ENCODE measurements around the gene MRPL4. TPM values are rescaled to one million over a fixed set of nuclear protein-coding genes. Genes with fewer than 3 reads are reported as not detected.
A peak's percentile ranks its signal among the peaks of the same experiment; 100 is the strongest.

Gene MRPL4
- total RNA-seq, 1 donor from 2014 or later = 96.3 TPM

DNA sequence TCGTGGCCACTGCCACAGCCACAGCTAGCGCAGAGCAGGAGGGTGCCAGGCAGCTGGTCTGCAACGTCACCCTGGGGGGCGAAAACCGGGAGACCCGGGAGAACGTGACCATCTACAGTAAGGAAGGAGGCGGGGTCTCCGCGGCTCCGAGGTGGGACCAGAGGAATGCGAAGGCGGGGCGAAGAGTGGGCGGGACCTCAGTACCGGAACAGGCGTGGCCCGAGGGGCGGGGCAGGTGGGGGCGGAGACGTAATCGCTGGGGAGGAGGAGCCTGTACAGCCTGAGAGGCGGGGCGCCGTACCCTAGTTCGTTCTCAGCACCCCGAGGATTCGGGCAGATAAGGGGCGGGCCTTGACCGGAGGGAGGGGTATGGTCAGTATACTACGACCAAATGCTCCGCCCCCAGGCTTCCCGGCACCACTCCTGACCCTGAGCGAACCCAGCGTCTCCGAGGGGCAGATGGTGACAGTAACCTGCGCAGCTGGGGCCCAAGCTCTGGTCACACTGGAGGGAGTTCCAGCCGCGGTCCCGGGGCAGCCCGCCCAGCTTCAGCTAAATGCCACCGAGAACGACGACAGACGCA lies 40.3 kb downstream of the MRPL4 start:
- Histone ChIP-seq H3K4me3 (ENCODE audit: low read depth, low read length) (peak overlapping the region; percentile 26), H3K36me3 (ENCODE audit: control insufficient read depth, insufficient read depth, low read length) (no peaks in the 10 kb centered on the region), H3K27me3 (ENCODE audit: control insufficient read depth, insufficient read depth, low read length) (peaks cover 91% of the 10 kb centered on the region)
- TF ChIP-seq, protein P1, sequence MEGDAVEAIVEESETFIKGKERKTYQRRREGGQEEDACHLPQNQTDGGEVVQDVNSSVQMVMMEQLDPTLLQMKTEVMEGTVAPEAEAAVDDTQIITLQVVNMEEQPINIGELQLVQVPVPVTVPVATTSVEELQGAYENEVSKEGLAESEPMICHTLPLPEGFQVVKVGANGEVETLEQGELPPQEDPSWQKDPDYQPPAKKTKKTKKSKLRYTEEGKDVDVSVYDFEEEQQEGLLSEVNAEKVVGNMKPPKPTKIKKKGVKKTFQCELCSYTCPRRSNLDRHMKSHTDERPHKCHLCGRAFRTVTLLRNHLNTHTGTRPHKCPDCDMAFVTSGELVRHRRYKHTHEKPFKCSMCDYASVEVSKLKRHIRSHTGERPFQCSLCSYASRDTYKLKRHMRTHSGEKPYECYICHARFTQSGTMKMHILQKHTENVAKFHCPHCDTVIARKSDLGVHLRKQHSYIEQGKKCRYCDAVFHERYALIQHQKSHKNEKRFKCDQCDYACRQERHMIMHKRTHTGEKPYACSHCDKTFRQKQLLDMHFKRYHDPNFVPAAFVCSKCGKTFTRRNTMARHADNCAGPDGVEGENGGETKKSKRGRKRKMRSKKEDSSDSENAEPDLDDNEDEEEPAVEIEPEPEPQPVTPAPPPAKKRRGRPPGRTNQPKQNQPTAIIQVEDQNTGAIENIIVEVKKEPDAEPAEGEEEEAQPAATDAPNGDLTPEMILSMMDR (IDR thresholded peaks at IDR 0.05; ENCODE audit: insufficient read depth, low read length, poor library complexity, severe bottlenecking) = no peak
- no peak for DNase-seq (ENCODE audit: low read depth)

DNA sequence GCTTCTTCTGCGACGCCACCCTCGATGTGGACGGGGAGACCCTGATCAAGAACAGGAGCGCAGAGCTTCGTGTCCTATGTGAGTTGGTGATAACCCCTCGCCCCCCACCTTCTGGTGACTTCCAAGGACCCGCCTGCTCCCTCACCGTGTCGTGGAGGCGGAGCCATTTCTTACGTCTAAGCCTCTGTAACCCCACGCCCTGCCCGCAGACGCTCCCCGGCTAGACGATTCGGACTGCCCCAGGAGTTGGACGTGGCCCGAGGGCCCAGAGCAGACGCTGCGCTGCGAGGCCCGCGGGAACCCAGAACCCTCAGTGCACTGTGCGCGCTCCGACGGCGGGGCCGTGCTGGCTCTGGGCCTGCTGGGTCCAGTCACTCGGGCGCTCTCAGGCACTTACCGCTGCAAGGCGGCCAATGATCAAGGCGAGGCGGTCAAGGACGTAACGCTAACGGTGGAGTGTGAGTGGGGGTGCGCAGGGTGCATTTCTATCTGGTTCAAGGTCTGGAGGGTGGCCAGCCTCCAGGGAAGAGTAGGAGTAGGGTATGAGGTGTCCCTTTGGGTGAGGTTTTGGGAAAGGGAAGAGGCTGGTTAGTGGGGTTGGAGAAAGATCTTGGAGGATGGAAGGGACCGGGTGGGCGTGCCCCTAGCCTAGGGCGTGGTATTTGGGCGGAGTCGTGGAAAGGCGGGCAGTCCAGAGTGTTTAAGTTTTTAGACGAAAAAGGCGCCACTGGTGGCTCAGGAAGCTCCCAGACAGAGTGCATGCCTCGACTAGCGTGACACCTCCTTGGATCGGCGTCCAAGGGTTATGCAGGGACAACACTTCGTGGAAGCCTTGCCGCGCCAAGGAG lies 41.0 kb downstream of the MRPL4 start:
- TF ChIP-seq, protein P1 (IDR thresholded peaks at IDR 0.05; ENCODE audit: insufficient read depth, low read length, poor library complexity, severe bottlenecking) = no peak
- no peaks in the 10 kb centered on the region for H3K36me3 ChIP-seq (ENCODE audit: control insufficient read depth, insufficient read depth, low read length)
- H3K4me3 ChIP-seq (ENCODE audit: low read depth, low read length) = peak overlapping the region; percentile 26
- H3K27me3 ChIP-seq (ENCODE audit: control insufficient read depth, insufficient read depth, low read length) = peaks cover 84% of the 10 kb centered on the region
- DNase-seq (ENCODE audit: low read depth) = no peak

DNA sequence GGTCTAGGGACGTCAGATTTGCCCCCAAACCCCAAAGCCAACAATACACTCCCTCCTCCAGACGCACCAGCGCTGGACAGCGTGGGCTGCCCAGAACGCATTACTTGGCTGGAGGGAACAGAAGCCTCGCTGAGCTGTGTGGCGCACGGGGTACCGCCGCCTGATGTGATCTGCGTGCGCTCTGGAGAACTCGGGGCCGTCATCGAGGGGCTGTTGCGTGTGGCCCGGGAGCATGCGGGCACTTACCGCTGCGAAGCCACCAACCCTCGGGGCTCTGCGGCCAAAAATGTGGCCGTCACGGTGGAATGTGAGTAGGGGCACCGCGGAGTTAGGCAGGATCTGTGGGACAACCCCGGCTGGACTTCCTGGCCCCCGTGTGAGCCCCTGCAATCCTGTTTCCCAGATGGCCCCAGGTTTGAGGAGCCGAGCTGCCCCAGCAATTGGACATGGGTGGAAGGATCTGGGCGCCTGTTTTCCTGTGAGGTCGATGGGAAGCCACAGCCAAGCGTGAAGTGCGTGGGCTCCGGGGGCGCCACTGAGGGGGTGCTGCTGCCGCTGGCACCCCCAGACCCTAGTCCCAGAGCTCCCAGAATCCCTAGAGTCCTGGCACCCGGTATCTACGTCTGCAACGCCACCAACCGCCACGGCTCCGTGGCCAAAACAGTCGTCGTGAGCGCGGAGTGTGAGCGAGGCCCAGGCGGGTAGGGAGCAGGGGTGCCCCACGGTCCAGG lies 41.8 kb downstream of the MRPL4 start:
- Histone ChIP-seq H3K27me3 (ENCODE audit: control insufficient read depth, insufficient read depth, low read length) (peaks cover 78% of the 10 kb centered on the region), H3K4me3 (ENCODE audit: low read depth, low read length) (no peak overlapping the region), H3K36me3 (ENCODE audit: control insufficient read depth, insufficient read depth, low read length) (no peaks in the 10 kb centered on the region)
- TF ChIP-seq, protein P1 (IDR thresholded peaks at IDR 0.05; ENCODE audit: insufficient read depth, low read length, poor library complexity, severe bottlenecking) = no peak
- DNase-seq (ENCODE audit: low read depth) = no peak

DNA sequence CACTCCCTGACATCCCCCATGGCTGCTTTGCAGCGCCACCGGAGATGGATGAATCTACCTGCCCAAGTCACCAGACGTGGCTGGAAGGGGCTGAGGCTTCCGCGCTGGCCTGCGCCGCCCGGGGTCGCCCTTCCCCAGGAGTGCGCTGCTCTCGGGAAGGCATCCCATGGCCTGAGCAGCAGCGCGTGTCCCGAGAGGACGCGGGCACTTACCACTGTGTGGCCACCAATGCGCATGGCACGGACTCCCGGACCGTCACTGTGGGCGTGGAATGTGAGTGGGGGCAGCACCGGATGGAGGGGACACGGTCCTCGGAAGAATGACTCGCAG lies 42.3 kb downstream of the MRPL4 start:
- H3K36me3 ChIP-seq (ENCODE audit: control insufficient read depth, insufficient read depth, low read length) = no peaks in the 10 kb centered on the region
- DNase-seq (ENCODE audit: low read depth) = no peak
- peaks cover 72% of the 10 kb centered on the region for H3K27me3 ChIP-seq (ENCODE audit: control insufficient read depth, insufficient read depth, low read length)
- TF ChIP-seq, protein P1 (IDR thresholded peaks at IDR 0.05; ENCODE audit: insufficient read depth, low read length, poor library complexity, severe bottlenecking) = peak; percentile 29
- H3K4me3 ChIP-seq (ENCODE audit: low read depth, low read length) = no peak overlapping the region

DNA sequence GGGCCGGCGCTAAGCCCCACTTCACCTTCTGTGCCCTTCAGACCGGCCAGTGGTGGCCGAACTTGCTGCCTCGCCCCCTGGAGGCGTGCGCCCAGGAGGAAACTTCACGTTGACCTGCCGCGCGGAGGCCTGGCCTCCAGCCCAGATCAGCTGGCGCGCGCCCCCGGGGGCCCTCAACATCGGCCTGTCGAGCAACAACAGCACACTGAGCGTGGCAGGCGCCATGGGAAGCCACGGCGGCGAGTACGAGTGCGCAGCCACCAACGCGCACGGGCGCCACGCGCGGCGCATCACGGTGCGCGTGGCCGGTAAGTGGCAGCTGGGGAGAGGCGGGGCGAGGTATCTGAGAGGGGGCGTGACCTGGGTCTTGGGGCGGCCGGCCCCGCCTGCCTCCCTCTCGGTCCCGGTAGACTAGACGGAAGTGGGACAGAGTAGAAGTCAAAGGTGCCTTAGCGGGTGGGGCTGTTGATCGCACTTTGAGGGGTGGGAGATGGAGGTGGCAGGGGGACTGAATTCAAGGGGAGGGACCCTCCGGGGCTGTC lies 43.4 kb downstream of the MRPL4 start:
- DNase-seq (ENCODE audit: low read depth) = no peak
- no peaks in the 10 kb centered on the region for H3K36me3 ChIP-seq (ENCODE audit: control insufficient read depth, insufficient read depth, low read length)
- no peak overlapping the region for H3K4me3 ChIP-seq (ENCODE audit: low read depth, low read length)
- peaks cover 66% of the 10 kb centered on the region for H3K27me3 ChIP-seq (ENCODE audit: control insufficient read depth, insufficient read depth, low read length)
- TF ChIP-seq, protein P1 (IDR thresholded peaks at IDR 0.05; ENCODE audit: insufficient read depth, low read length, poor library complexity, severe bottlenecking) = no peak

Data from kidney epithelial cell (primary cell).